Measurements from ENCODE around the gene VSNL1.

DNA sequence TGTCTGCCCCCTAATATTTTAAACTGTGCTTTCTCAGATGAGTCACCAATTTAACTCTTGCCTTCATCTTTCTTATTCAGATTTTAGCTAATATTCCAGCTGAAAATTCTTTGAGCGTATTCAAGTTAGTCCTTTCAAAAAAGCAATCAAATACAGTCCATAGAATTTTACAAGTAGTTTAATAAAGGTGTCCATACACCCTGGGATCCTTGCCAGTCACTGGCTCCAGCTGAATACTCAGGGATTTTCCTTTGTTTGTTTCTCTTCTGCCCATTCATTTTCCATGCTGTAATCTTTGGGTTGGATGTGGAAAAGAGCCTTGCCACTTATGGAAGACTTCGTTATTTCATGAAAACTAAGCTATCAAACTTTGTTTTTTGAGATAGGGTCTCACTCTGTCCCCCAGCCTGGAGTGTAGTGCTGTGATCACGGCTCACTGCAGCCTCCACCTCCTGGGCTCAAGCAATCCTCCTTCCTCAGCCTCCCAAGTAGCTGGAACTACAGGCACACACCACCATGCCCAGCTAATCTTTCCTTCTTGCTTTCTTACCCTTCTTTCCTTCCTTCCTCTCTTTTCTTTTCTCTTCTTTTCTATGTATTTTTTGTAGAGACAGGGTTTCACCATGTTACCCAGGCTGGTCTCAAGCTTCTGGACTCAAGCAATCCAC, 34.0 kb downstream of the VSNL1 start:
- TF ChIP-seq, protein P1, sequence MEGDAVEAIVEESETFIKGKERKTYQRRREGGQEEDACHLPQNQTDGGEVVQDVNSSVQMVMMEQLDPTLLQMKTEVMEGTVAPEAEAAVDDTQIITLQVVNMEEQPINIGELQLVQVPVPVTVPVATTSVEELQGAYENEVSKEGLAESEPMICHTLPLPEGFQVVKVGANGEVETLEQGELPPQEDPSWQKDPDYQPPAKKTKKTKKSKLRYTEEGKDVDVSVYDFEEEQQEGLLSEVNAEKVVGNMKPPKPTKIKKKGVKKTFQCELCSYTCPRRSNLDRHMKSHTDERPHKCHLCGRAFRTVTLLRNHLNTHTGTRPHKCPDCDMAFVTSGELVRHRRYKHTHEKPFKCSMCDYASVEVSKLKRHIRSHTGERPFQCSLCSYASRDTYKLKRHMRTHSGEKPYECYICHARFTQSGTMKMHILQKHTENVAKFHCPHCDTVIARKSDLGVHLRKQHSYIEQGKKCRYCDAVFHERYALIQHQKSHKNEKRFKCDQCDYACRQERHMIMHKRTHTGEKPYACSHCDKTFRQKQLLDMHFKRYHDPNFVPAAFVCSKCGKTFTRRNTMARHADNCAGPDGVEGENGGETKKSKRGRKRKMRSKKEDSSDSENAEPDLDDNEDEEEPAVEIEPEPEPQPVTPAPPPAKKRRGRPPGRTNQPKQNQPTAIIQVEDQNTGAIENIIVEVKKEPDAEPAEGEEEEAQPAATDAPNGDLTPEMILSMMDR (IDR thresholded peaks at IDR 0.05), result no peak
- no peak for TF ChIP-seq POLR2AphosphoS5 (IDR thresholded peaks at IDR 0.05)
- no peak for TF ChIP-seq EP300 (IDR thresholded peaks at IDR 0.05)

All from upper lobe of left lung (tissue), 4 donors.